ENCODE measurements around the gene GARIN5A.

The GARIN5A gene

GRCh38 chr19:50476224-50476906 is at the start of gene GARIN5A, which contains the start of gene EMC10:
TSS of gene GARIN5A (minus strand) at chr19:50476848. CDS start at chr19:50476388, 460 bp downstream.
TSS of gene EMC10 (plus strand) at chr19:50476507. CDS start at chr19:50476545, 38 bp downstream.
- peak; percentile 87 for DNase-seq

GRCh38 chr19:50522881-50523280 is 46.2 kb upstream of the GARIN5A start:
- no peak for DNase-seq

DNA sequence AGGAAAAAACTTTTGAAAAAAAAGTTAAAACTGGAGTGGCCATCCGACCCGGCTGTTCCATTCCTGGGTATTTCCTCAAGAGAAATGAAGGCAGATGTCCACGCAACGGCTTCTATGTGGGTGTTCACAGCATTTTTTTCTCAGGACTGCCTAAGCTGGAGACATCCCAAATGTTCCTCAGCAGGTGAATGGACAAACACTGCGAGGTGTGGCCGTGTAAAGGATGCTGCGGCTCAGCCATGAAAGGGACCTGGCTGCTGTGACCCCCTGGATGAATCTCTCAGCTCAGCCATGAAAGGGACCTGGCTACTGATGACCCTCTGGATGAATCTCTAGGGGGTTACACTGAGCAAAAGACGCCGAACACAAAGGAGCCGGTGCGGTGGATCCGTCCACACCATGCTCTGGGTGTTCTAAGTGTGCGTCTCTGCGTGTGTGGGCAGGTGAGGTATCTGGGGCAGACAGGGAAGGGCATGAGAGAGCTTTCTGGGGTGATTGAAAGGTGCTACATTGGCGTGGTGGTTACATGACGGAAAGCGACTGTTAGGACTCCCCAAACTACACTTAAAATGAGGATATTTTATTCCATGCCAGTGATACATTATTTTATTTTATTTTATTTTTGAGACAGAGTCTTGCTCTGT is 44.3 kb upstream of the GARIN5A start:
- DNase-seq = no peak

DNA sequence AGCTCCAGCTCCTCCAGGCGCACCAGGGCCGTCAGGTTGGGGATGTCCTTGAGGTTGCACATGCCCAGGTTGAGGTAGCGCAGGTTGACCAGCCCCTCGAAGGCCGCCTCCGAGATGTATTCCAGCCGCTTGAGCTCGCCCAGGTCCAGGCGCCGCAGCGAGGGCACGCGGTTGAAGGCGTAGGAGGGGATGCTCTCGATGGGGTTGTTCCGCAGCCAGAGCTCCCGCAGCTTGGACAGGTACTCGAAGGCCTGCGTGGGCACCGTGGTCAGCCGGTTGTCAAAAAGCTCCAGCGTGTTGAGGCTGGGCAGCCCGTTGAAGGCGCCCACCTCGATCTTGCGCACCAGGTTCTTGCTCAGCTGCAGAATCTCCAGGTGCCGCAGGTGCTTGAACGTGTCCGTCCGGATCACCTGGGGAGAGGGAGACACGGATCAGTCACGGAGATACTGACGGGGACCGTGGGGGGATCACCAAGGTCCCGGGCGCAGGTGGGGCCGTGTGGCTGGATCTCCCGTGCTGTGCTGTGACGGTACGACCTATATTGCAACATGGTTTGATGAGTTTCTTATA is 42.4 kb upstream of the GARIN5A start:
- DNase-seq = no peak

DNA sequence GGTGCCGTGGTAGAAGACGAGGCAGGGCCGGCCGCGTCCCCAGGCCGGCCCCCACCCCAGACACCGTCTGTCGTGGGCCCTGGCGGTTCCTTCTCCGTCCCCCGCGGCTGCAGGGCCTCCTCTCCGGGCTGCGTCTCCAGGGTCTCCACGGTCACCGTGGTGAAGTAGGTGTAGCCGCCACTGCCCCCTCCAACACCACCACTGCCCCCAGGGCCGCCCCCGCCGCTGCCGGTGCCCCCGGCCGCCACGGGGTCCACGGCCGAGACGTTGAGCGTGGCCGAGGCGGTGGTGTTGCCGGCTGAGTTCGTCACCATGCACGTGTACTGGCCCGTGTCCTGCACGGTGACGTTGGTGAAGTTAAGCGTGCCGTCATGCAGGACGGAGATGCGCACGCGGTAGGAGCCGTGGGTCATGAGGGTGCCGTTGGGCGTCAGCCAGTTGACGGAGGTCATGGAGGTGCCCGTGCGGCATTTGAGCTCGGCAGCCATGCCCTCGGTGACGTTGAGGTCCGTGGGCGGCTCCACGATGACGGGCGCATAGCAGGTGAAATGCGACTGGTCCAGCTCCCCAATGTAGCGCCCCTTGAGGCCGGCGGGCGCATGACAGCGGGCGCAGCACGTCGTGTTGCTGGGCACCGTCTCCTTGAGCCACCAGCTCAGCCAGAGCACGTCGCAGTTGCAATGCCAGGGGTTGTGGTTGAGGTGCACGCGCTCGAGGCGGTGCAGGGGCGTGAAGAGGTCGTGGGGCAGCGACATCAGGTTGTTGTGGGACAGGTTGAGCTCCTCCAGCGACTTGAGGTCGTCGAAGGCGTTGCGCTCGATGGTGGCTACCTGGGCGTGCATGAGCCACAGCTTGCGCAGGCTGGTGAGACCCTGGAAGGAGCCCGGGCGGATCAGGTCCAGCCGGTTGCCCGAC is 41.7 kb upstream of the GARIN5A start:
- DNase-seq = no peak

DNA sequence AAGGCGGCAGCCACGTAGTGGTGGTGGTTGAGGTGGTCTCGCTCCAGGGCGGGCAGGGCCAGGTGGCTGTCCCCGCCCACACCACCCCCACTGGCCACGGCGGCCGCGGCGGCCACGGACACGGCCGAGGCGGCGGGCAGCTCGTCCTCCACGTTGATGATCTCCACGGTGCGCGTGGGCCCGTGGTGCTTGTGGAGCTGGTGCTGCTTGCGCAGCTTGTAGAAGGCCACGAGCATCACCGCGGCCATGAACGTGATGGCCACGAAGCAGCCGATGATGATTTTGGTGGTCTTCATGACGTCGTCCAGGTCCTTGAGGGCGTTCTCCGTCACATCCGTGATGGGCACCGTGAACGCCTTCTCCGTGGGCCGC is 41.0 kb upstream of the GARIN5A start:
- no peak for DNase-seq

- DNase-seq = no peak
Measured at GRCh38 chr19:50516964-50517703, 40.5 kb upstream of the GARIN5A start.

- no peak for DNase-seq
Measured at GRCh38 chr19:50516456-50516855, 39.8 kb upstream of the GARIN5A start.

DNA sequence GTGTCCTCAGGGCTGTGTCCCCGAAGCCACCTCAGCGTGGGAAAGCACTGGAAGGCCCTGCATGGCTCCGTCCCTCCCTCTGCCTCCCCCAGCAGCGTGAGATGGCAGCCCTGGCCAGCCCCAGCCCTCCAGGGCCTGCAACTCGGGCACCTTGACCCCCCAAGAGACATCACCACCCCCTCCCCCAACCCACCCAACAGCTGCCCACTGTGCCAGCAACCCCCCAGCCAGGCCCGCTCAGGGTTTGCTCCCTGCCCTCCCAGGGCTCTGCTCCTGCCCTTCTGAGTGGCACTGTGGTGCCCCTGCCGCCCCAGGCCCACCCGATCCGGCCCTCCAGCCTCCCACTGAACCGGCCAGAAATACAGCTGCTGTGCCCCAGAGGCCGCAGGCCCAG is 38.5 kb upstream of the GARIN5A start:
- no peak for DNase-seq

DNA sequence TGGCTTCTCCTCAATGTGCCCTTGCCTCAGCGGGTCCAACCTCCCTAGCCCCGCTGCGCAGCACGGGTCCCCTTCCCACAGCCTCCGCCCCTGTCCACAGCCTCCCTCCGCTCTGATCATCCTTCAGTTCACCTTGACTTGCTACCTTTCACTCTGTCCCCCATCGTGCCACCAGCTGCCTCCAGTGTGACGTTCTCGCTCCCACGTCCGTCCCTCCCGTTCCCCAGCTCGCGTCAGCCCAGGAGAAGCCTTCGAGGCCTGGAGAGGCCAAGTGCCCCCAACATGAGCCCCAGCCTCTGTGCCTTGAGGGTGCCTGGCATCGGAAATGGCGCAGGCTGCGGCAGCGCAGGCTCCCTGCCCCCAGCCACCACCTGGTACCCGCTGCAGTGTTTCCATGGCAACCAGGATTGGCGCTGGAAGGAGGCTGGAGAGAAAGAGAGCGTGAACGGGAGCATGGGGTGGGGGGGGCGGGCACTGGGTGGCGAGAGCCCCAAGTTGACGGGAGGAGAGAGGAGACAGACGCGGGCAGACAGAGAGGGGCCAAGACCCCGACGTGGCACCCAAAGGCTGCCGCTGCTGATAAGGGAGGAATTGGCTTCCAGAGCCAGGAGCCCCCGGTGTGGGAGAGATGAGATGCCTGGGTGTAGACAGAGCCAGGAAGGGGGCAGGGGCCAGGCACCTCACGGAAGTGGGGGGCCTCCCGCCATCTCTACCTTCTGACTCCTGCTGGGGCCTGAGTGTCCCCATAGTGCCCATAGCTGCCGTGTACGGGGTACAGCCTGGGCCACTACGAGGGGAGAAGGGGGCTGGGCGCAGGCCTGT is 37.9 kb upstream of the GARIN5A start:
- DNase-seq = peak; percentile 79

DNA sequence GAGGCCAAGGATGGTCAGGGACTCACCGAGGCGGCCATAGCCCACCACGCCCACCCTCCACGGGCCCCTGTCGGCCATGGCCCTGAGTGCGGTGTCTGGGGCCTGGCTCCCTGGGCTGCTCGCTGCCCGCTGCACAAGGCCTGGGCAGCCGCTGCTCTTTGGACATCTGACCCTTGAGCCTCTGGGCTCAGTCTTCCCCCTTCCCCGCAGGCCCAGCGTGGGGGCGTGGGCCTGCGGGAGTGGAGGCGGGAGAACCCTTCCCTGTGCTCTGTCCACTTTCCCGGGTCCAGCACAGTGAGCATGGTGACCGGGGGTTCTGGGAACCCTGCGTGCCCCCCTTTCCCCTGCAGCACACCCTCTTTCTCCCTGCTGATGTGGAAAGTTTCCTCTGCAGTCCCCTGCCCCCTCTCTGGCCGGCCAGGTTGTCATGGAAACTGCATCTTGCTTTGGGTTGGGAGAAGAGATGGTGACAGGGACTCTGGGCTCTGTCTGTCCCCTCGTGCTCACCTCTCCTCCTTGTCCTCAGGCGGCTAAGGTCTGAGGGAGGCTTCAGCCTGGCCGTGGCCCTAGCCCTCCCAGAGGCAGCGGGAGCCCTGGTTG is 37.2 kb upstream of the GARIN5A start, which contains the start of gene ASPDH:
ASPDH (minus strand) TSS at position 168 of the 600 bp plus-strand sequence; CDS start at position 78, 90 bp downstream.
- no peak for DNase-seq

DNA sequence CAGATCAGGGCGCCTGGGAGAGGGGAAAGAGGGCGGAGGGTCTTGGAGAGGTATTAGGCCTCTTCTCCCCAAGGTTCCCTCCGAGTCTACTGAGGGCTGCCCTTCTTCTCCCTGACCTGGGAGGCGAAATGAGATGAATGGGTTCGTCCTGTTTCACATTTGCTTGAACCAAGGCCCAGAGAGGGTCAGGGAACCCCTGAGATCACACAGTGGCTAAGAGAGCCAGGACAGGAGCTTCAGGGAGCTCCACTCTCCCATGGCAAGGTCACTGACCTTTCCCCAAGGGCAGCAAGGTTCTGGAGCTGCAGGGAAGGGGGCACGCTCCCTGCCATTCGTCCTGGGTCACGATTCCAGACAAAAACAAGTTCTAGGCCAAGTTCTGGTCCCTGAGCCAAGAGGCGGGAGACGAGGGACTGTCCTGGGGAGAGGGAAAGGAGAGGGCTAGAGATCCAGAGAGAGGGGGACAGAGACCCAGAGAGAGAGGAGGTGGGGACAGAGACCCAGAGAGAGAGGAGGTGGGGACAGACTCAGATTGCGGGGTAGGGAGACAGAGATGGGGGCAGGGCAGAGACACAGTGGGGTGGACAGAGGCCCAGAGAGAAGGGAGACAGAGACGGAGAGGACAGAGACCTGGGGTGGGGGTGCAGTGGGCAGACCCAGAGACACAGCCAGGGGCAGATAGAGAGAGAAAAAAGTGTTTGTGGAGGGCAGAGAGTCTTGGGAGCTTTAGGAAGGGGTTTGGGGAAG is 36.5 kb upstream of the GARIN5A start:
- DNase-seq = no peak

DNA sequence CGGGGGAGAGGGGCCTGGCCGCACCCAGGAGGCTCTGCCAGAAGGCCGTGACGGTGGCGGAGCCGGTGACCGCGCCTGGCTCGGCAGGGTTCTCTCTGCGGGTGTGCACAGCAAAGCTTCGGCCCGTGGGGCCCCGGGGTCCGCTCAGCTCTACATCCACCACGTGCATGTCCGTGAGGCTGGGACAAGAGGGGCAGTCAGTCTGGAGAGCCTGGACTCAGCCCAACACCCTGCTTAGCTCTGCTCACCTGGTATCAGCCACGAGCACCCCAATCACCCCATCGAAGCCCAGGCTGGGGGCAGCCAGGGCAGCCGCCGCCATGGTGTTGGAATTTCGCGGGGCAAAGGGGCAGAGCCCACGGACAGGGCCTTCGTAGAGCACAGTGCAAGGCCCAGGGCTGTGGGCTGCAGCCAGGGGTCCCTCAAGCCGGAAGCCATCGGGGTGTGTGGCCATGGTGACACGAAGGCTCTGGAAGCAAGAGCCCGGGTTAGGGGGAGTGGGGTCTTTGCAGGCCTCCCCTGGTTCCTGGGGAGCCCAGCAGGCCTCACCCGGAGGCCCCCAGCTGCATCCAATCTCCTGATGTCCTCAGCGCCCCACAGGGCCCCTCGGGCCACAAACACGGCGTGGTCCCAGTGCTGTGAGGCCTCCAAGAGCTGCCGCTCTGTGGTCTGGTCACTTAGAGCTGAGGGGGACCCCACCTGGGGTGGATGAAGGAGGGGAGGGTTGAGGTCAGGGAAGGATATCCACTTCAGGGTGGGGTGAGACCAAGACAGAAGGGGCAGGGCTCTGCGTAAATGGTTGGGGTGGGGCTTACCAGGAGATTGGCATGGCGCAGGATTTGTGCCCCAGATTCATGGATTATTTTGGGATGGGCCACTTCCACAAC is 35.7 kb upstream of the GARIN5A start:
- no peak for DNase-seq

DNA sequence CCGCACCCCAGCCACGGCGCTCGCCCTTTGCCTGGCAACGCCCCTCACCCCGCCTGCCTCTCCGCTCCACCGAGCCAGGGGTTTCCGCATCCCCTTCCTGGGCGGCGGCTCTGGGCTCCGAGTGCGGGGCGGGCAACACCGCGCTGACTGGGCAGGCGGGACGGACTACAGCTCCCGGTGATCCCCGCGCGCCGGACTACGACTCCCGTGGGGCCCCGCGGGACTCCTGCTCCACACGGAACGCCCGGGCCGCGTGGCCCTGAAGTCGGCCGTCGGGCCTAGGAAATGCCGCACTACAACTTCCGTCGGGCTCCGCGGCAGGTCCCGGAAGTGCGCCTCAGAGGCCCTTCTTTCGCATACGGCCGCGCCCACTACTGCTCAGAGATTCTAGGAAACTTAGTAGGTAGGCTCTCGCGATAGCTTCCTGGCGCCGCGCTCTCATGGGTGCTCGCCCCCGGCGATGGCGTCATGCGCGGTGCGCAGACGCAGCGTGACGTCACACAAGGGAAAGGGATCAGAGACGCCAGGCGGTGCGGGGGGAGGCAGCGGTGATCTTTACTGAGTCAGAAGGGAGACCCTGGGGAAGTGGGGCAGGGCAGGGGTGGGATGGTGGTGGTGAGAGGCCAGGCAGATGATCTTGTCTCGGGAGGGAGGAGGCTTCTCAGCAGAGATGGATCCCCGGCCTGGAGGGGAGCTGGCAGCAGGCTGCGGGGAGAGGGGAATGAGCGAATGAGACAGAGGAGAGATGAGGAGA is 34.6 kb upstream of the GARIN5A start, which contains the start of gene JOSD2:
JOSD2 (minus strand) TSS at position 123 of the 754 bp plus-strand sequence. CDS start 760 bp downstream, outside the sequence.
- DNase-seq = peak; percentile 97

GRCh38 chr19:50510700-50511068 is 34.0 kb upstream of the GARIN5A start:
- DNase-seq = peak; percentile 96

GRCh38 chr19:50510121-50510670 is 33.5 kb upstream of the GARIN5A start:
- DNase-seq = no peak

- no peak for DNase-seq
Measured at GRCh38 chr19:50509366-50509765, 32.7 kb upstream of the GARIN5A start.

DNA sequence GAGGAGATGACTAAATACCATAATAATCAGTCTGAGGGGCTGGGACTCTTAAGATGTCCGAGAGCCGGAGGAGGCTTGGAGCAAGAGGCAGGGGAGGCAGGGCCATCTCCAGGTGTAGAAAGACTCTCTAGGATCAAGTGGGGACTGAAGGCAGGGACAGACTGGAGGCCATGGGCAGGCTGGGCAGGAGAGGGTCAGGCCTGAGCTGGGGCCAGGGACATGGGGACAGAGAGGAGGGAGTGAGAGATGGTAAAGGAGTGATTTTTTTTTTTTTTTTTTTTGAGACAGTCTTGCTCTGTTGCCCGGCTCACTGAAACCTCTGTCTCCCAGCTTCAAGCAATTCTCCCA is 32.2 kb upstream of the GARIN5A start:
- no peak for DNase-seq

Data from DMS79 treated with DMSO at 0.1 percent for 48 hours (cell line).